Glomerular visceral epithelial cell (primary cell): ENCODE data around the gene SLC3A2.
"Not testable (repeated sequence)": the region's sequence is repeated elsewhere in the genome, so short reads cannot be mapped to it uniquely, and the experiment has no call there.

Source experiments
- DNase-seq: peaks from one replicate; pipeline ENCODE4 v3.0.0-alpha.2; 2016; ENCODE audit errors: extremely low spot score

SLC3A2 gene

DNA sequence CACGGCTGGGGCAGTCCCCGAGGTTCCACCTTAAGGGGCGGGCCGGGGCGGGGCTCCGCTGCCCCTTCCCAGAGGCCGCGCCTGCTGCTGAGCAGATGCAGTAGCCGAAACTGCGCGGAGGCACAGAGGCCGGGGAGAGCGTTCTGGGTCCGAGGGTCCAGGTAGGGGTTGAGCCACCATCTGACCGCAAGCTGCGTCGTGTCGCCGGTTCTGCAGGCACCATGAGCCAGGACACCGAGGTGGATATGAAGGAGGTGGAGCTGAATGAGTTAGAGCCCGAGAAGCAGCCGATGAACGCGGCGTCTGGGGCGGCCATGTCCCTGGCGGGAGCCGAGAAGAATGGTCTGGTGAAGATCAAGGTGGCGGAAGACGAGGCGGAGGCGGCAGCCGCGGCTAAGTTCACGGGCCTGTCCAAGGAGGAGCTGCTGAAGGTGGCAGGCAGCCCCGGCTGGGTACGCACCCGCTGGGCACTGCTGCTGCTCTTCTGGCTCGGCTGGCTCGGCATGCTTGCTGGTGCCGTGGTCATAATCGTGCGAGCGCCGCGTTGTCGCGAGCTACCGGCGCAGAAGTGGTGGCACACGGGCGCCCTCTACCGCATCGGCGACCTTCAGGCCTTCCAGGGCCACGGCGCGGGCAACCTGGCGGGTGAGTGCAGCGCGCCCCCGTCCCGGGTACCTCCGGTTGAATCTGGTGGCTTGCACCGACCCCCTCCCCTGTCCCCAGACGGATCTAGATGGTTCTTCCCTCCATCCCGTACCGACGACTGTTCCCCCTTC is at the start of gene SLC3A2:
TSS of gene SLC3A2 (plus strand) at position 94 of the 776 bp plus-strand sequence. CDS start at position 222, 128 bp downstream.
- peak; percentile 85 for DNase-seq

DNA sequence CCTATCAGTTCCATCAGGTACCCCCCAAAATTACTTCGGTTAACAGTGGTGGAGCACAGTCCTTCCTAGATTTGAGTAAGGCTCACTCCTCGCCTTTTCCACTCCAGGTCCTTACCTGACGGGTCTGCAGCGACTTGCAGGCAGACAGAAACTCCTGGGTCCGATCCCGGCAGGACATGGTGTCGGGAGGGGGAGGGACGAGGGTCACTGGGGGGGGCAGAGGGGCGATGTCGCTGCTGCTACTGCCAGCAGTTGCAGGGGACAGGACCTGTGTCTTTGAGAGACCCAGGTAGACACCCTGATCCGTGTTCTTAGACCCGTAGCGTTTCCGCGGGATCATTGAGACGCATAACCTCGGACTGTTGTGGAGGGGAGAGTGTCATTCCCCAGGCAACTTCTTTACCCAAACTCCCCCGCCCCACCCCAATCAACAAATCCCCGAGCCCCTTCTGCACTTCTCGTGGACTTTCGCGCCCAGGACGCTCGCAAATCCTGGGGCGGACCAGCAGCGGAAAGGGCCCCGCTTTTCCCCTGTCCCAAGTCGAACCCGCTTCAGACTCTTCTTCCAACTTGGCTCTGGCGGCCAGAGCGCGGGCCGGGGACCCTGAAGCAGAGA is 49.7 kb upstream of the SLC3A2 start:
- DNase-seq, result no peak

DNA sequence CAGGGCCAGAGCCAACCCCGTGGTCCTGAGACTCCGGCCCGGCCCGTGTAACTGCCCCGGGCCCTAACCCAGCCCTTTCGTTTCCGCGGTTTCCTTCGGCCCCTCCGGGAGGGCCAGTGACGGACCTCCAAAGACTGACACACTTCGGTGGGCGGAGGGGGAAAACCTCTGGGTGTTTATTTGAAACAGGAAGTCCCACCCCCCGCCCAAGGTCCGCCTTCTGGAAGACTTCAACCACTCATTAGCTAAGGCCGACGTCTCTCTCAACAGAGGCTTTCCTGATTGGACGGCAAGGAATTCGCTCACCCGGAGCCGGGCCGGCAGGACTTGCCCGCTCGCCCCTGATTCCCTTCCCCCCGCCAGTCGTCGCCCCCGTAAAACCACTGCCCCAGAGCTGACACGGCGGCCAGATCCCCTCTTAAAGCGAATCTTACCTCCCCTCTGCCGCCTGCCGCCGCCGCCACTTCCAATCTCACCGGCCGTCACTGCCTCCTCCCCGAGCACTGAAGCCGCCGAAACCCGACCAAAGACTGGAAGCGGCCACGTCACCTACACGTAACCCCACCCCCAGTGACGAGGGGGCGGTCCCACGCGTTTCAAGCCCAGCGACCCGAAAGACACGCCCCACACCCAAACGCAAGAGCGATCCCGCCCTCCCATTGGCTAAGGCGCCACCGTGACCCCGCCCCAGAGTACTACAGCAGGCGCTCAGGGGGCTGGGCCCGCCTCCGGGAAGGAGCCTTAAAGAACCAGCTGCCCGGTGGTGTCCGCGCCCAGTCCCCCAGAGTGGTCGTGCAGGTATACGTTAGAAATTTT is 49.0 kb upstream of the SLC3A2 start, which contains the start of gene STX5:
TSS of gene STX5 (minus strand) at position 532 of the 816 bp plus-strand sequence. CDS start 808 bp downstream, outside the sequence.
- peak; percentile 98 for DNase-seq

DNA sequence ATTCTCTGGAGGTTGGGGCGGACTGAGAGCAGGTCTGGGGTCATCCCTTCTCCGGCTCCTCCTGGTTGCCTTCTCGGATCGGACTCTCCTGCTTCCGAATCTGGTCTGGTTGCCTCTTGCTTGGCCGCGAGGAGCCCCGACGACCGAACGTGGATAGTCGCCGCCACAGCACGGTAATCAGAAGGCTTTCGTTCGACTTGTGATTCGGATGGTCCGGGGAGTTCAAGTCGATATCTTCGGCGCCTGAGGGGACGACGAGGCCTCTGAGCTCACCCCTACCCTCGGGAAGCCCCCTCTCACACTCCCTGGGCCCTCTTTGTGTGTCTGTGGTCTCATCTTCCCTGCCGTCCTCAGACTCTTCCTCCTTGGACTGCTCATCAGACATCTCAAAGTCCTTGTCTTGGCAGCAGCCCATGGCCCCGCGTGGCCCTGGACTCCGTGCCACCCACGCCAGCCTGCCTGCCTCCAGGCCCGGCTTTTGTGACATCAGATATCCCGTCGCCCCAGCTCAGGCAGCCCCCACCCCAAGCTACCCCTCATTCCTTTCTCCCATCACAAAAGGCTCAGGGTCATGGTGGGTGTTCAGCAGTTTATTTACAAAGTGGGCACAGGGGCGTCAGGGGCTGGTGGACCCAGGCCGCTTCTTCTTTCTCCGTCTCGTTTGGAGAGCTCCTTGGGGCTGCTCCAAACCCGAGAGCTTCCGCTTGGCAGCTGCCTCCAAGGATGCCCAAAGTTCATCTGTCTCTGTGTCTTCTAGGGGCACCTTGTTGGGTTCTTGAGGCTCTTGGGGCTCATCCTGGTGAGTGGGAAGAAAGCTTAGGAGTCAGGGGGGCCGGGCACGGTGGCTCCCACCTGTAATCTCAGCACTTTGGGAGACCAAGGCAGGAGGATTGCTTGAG is 48.1 kb upstream of the SLC3A2 start, which contains the start of gene TEX54:
TSS of gene TEX54 (minus strand) at position 506 of the 899 bp plus-strand sequence.
- DNase-seq, result no peak

DNA sequence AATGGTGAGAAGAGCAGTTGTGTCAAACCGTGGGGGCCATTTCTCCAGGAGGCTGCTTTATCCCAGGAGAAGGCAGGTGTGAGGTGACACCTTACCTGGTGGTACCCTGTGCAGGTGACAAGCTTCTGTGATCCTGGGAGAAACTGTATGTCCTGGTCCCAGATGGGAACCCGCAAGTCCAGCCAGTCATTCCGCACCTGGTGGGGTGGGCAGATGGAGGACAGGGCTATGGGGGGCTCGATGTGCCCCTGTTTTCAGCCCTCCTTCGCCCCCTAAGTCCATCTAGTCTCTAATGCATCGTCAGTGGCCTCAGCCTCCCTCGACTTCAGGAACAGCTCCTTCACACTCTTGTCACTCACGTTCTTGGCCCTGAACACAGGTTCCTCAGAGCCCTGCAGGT is 45.4 kb upstream of the SLC3A2 start:
- no peak for DNase-seq

DNA sequence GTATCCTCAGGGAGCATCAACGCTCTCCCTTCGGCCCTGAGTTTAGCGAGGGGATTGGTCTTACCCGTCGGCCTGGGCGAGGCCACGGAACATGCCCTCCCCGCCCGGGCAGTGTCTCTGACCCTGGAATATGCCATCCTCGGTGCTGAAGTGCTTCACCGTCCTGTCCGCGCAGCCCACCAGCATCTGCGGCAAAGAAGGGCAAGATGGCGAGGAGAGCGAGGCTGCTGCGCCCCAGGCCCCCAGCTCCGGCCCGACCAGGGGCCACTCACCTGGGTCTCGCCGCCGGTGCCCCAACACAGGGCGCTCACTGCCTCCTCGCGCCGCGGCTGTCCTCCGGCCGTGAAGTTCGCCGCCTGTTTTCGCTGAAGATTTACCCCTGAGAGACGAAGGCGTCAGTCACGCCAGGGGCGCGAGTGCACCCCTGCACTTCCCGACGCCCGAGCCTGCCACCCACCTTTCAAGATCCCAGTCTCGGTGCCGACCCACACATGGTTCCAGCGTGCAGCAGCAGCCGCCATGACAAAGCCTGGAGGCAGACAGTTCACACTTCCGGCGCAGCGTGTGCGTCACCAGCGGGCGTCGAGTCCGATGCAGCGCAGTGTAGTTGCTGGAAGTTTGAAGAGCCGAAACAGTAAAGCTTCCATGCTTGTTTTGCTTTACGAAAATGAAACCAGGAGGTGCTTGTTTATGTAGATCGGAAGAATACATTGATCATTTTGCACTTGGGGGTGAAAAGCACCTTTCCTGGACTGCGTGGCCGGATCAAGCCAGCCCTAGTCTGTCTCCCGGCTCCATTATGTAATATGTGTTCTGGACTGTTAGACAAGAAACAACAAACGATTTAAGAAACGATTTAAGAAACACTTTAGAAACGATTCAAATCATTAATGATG is 41.4 kb upstream of the SLC3A2 start, which contains the start of gene WDR74:
TSS of gene WDR74 (minus strand) at position 541 of the 896 bp plus-strand sequence. CDS start at position 521, 20 bp downstream.
- DNase-seq, result peak; percentile 84

DNA sequence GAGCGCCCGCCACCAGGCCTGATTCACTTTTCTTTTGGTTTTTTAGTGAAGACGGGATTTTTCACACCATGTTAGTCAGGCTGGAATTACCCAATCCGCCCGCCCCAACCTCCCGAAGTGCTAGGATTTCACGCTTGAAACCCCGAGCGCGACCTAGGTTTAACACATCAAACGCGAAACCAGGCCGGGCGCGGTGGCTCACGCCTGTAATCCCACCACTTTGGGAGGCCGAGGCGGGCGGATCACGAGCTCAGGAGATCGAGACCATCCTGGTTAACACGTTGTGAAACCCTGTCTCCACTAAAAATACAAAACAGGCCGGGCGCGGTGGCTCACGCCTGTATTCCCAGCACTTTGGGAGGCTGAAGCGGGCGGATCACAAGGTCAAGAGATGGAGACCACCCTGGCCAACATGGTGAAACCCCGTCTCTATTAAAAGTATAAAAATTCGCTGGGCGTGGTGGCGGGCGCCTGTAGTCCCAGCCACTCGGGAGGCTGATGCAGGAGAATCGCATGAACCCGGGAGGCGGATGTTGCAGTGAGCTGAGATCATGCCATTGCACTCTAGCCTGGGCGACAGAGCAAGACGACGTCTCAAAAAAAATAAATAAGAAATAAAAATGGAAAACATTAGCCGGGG is 39.9 kb upstream of the SLC3A2 start:
- peak; percentile 76 for DNase-seq

DNA sequence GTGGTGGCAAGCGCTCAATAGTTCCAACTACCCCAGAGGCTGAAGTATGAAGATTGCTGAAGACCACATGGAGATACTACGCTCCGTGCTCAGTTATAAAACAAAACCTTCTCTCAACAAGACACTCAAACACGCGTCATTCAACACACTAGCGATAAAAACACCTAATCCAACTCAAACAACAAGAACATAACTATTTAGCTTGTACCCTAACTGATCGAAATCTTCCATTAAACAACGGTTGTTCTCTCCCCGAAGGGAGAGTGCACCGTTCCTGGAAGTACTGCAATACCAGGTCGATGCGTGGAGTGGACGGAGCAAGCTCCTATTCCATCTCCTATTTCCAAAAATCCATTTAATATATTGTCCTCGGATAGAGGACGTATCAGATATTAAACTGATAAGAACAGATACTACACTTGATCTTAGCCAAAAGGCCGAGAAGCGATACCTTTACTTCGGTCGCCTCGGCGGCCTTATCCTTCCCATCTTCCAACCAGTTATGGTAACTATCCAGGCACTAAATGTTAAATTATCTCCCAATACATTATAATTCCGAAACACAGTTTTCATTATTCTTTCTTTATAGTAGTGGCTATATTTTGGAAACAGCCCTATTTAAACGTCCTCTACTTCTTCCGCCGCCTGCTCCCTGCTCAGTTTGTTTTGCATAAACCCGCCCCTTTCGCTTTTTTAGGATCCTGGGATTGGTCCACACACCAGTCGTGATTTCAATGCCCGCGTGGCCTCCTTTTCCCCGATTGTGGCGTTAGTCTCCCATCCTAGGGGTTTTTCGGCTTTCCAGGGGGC is 39.1 kb upstream of the SLC3A2 start:
- peak; percentile 99 for DNase-seq

DNA sequence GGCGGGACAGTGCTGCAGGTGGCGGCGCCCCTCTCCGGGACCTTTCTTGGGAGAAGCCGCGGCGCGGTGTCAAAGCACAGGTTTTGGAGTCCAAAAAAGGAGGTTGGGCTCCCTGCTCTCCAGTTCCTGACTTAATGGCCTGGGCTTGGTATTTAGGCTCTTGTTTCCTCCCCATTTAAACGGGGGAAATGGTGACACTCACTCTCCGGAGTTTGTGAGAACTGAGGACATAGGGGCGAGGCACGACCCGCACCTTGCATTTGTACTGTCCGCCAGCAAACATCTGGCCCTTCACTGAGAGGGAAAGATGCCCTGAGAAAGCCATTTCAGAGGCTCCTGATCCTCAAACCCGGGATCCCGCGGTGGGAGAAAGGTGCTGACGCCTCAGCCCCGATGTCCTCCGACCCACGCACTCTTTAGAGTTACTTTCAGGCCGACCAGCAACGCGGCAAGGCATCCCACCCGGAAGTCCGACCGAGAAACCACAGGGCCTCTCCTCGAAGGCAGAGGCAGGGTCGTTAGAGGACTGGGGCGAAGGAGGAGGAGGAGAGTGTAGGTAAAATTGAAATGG is 38.4 kb upstream of the SLC3A2 start:
- DNase-seq, result no peak

DNA sequence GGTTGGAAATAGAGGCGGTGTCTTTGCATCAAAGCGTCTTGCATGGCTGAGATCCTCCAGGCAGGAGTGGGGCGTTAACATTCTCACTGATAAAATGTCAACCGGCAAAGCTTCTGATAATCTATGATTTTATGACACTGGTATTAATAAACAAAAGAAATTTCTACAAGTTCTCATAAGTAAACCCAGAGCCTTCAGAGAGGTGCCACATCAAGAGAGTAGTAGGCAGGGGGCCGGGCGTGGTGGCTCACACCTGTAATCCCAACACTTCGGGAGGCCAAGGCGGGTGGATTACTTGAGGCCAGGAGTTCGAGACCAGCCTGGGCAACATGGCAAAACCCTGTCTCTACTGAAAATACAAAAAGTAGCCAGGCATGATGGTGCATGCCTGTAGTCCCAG is 37.8 kb upstream of the SLC3A2 start:
- not testable (repeated sequence) for DNase-seq

DNA sequence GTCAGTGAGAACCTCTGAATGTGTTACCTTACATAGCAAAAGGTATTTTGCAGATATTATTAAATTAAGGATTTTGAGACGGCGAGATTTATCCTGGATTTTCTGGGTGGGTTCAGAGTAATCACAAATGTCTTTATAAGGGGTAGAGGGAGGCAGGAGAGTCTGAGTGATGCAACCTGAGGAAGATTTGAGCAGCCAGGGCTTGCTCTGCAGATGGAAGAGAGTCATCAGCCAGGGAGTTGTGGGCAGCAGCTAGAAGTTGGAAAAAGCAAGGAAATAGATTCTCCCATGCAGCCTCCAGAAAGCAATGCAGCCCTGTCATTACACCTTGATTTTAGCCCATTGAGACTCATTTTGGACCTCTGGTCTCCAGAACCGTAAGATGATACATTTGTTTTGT is 37.2 kb upstream of the SLC3A2 start:
- no peak for DNase-seq

DNA sequence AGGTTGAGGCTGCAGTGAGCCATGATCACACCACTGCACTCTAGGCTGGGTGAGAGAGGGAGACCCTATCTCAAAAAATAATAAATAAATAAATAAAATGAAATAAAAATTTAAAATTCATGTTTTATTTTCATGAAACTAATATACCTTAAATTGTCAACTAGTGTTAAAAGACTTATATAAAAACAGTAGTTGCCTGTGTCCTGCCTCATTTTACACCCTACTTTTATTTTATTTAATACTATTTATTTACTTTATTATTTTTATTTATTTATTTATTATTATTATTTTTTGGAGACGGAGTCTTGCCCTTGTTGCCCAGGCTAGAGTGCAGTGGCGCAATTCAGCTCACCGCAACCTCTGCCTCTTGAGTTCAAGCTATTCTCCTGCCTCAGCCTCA is 36.5 kb upstream of the SLC3A2 start:
- no peak for DNase-seq

DNA sequence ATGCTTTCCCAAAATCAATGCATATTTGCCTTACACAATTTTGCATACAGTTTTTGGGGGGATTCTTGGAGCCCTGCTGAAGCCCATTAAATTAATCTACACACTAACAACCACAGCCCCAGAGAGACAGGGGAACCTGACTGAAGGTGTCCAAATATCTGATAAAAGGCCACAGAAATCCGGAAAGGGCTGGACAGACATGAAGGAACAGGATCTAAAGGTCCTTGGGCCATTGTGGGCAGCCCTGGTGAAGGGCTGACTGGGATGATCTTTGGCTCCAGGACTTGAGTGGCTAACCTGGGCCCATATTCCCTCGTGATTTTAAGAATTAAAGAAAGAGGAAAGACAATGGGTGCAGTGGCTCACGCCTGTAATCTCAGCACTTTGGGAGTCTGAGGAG is 34.5 kb upstream of the SLC3A2 start:
- DNase-seq, result no peak

DNA sequence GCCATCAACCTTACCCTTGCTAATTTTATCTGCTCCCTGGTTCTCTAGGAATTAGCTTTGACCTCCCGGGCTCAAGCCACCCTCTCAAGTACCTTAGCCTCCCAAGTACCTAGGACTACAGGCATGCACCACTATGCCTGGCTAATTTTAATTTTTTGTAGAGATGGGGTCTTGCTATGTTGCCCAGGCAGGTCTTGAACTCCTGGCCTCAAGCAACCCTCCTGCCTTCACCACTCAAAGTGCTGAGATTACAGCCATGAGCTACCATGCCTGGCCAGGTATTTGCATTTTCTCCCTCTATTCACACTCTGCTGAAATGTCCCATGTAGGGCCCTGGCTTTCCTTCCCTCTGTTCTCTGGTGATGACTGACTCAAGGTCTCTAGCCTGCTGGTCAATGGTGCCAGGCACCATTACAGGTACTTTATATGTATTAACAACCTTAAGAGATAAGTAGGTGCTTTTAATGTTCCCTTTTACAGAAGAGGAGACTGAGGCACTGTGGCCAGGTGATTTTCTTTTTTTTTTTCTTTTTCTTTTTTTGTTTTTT is 32.9 kb upstream of the SLC3A2 start:
- DNase-seq, result no peak

DNA sequence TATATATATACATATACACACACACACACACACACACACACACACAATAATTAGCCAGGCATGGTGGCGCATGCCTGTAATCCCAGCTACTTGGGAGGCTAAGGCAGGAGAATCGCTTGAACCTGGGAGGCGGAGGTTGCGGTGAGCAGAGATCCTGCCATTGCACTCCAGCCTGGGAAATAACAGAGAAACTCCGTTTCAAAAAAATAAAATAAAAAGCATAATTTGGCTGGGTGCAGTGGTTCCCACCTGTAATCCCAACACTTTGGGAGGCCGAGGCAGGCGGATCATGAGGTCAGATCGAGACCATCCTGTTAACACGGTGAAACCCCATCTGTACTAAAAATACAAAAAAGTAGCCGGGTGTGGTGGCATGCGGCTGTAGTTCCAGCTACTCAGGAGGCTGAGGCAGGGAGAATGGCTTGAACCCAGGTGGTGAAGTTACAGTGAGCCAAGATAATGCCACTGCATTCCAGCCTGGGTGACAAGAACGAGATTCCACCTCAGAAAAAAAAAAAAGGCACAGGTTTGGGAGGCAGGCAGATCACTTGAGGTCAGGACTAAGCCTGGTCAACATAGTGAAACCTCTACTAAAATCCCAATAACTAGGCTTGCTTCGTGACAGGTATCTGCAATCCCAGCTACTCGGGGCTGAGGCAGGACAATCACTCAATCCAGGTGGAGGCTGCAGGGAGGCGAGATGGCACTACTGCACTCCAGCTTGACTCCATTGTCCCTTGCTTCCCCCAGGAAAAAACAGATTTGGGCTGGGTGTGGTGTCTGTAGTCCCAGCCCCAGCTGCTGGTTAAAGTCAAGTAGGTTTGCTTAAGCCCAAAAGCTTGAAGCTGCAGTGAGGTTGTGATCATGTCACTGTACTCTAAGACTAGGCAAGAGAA is 29.5 kb upstream of the SLC3A2 start:
- peak; percentile 39 for DNase-seq

DNA sequence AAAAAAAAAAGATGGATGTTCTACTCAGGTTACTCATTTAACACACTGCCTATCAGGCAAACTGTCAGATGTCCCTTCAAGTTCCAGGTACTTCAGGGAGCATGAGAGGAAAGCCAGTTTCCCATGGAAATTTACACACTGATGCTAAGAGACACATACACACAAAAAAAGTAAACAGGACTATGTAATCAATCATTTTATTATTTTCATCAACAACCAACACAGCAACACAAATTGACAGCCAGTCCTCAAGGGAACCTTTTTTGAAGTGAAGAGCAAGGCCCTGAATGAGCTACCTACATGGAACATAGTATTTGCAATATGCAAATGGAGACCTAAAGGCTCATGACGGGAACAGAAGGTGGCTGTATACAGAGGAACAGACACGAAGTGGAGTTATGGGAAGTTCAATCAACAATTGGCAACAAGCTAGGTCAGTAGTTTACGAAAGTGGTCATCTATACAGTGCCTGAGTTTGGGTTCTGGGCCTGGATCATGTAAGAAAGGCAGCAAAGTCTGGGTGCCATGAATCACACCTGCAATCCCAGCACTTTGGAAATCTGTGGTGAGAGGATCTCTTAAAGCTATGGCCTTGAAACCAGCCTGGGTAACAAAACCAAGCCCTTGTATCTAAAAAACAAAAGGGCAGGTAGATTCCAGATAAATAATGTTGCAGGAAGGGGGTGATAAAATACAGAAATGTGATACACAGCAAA is 28.7 kb upstream of the SLC3A2 start:
- no peak for DNase-seq
